Glutamatergic neuron (in vitro differentiated cells): ENCODE results near the gene KLHL40. TPM values are rescaled to one million over a fixed set of nuclear protein-coding genes. Genes with fewer than 3 reads are reported as not detected.

ENCODE experiments used
- DNase-seq: peaks from one replicate; pipeline ENCODE4 v3.0.0; 2022
- H3K27ac Mint-ChIP-seq: one replicate; pipeline ENCODE4 v1.8.0; 2020; ENCODE audit warnings: mild to moderate bottlenecking, mixed read lengths, inconsistent platforms; ENCODE audit not compliant: unreplicated experiment
- H3K27me3 Mint-ChIP-seq: one replicate; pipeline ENCODE4 v1.8.0; 2020; ENCODE audit warnings: mild to moderate bottlenecking, moderate library complexity, mixed read lengths, inconsistent platforms; ENCODE audit not compliant: unreplicated experiment
- H3K36me3 Mint-ChIP-seq: one replicate; pipeline ENCODE4 v1.8.0; 2020; ENCODE audit warnings: mild to moderate bottlenecking, mixed read lengths, inconsistent platforms; ENCODE audit not compliant: unreplicated experiment
- H3K4me1 Mint-ChIP-seq: one replicate; pipeline ENCODE4 v1.8.0; 2020; ENCODE audit warnings: mild to moderate bottlenecking, low read depth, mixed read lengths, inconsistent platforms; ENCODE audit not compliant: unreplicated experiment
- H3K4me3 Mint-ChIP-seq: one replicate; pipeline ENCODE4 v1.8.0; 2020; ENCODE audit warnings: mild to moderate bottlenecking, mixed read lengths, inconsistent platforms; ENCODE audit not compliant: unreplicated experiment
- H3K9me3 Mint-ChIP-seq: one replicate; pipeline ENCODE4 v1.8.0; 2020; ENCODE audit warnings: mild to moderate bottlenecking, moderate library complexity, mixed read lengths, inconsistent platforms; ENCODE audit not compliant: unreplicated experiment
- CTCF ChIP-seq: fragments of 200-600 bp; sonication (generic); IDR thresholded peaks from one replicate; pipeline ENCODE4 v1.5.0; 2021; ENCODE audit not compliant: partially characterized antibody, unreplicated experiment
- total RNA-seq: library from RNA; stranded (reverse); fragmentation: NEBNext Ultra II Directional; extraction: Animal tissue kit (Norgen Biotek cat#: 25700); gene quantifications from one replicate; pipeline ENCODE4 v1.2.1, GENCODE V29; 2021; ENCODE audit not compliant: unreplicated experiment

KLHL40 gene
- total RNA-seq, 1 donor from 2014 or later = 0.44 TPM

- Mint-ChIP-seq H3K27ac (no peak overlapping the region), H3K9me3 (peaks cover 15% of the 10 kb centered on the region), H3K4me1 (no peaks in the 10 kb centered on the region), H3K27me3 (no peaks in the 10 kb centered on the region), H3K36me3 (peaks cover 38% of the 10 kb centered on the region), H3K4me3 (no peak overlapping the region)
- TF ChIP-seq CTCF = no peak
- DNase-seq = no peak
These were observed 5.1 kb upstream of the KLHL40 start for GRCh38 chr3:42680271-42680670.

- Mint-ChIP-seq H3K27ac (no peak overlapping the region), H3K4me1 (peaks cover under 1% of the 10 kb centered on the region), H3K36me3 (peaks cover 37% of the 10 kb centered on the region), H3K4me3 (no peak overlapping the region), H3K9me3 (peaks cover 15% of the 10 kb centered on the region), H3K27me3 (no peaks in the 10 kb centered on the region)
- no peak for DNase-seq
- TF ChIP-seq CTCF = no peak
These were observed 4.5 kb upstream of the KLHL40 start for GRCh38 chr3:42680806-42681205.

- Mint-ChIP-seq H3K27ac (no peak overlapping the region), H3K4me1 (peaks cover 2% of the 10 kb centered on the region), H3K27me3 (no peaks in the 10 kb centered on the region), H3K9me3 (peaks cover 11% of the 10 kb centered on the region), H3K4me3 (no peak overlapping the region), H3K36me3 (peaks cover 30% of the 10 kb centered on the region)
- DNase-seq = no peak
- TF ChIP-seq CTCF = no peak
These were observed 3.8 kb upstream of the KLHL40 start for GRCh38 chr3:42681361-42682038.

- H3K4me1 Mint-ChIP-seq = peaks cover 4% of the 10 kb centered on the region
- no peak overlapping the region for H3K27ac Mint-ChIP-seq
- H3K4me3 Mint-ChIP-seq = no peak overlapping the region
- DNase-seq = no peak
- peaks cover 16% of the 10 kb centered on the region for H3K9me3 Mint-ChIP-seq
- peaks cover 3% of the 10 kb centered on the region for H3K27me3 Mint-ChIP-seq
- peaks cover 20% of the 10 kb centered on the region for H3K36me3 Mint-ChIP-seq
- no peak for TF ChIP-seq CTCF
These were observed 2.9 kb upstream of the KLHL40 start for GRCh38 chr3:42682301-42683070.

GRCh38 chr3:42683875-42684598 is 1.3 kb upstream of the KLHL40 start:
- TF ChIP-seq CTCF = no peak
- Mint-ChIP-seq H3K4me3 (no peak overlapping the region), H3K4me1 (peaks cover 9% of the 10 kb centered on the region), H3K9me3 (peaks cover 14% of the 10 kb centered on the region), H3K36me3 (peaks cover 10% of the 10 kb centered on the region), H3K27me3 (peaks cover 3% of the 10 kb centered on the region), H3K27ac (no peak overlapping the region)
- DNase-seq = no peak
